GM12892 (cell line): ENCODE data around the gene ORC4.

Experiments
- POLR2A ChIP-seq: IDR thresholded peaks from 2 replicates; pipeline ENCODE4 v1.6.1; 2011; ENCODE audit warnings: low read depth, low read length, control low read depth
- POLR2AphosphoS5 ChIP-seq: IDR thresholded peaks from 2 replicates; pipeline ENCODE4 v1.6.1; 2011; ENCODE audit warnings: low read depth, low read length, control low read depth
- TAF1 ChIP-seq: IDR thresholded peaks from 2 replicates; pipeline ENCODE4 v1.6.1; 2011; ENCODE audit warnings: low read depth, mild to moderate bottlenecking, control low read depth, low read length, borderline replicate concordance

GRCh38 chr2:147888680-147889079 lies 131.9 kb downstream of the ORC4 start:
- TF ChIP-seq TAF1, result no peak
- TF ChIP-seq POLR2A, result no peak
- TF ChIP-seq POLR2AphosphoS5, result no peak
